ENCODE data around the gene CCBE1. TPM values are rescaled to one million over a fixed set of nuclear protein-coding genes. Genes with fewer than 3 reads are reported as not detected.

The CCBE1 gene
- polyA plus RNA-seq, 1 donor from 2014 or later: 0.19 TPM

- Histone ChIP-seq H3K9me2 (ENCODE audit: insufficient read depth, low read length) (no peaks in the 10 kb centered on the region), H2AFZ (ENCODE audit: low read depth, low read length) (no peak overlapping the region), H3K79me2 (replicated peaks; ENCODE audit: insufficient read depth, low read length) (no peaks in the 10 kb centered on the region), H4K20me1 (ENCODE audit: insufficient read depth) (no peaks in the 10 kb centered on the region), H3F3A (ENCODE audit: insufficient read depth, low read length, poor library complexity, severe bottlenecking) (no peaks in the 10 kb centered on the region), H3K36me3 (ENCODE audit: insufficient read depth, low read length) (no peaks in the 10 kb centered on the region), H3K9ac (ENCODE audit: low read length) (no peak overlapping the region), H3K9me3 (ENCODE audit: low read length) (peaks cover 3% of the 10 kb centered on the region), H3K4me2 (ENCODE audit: low read length) (no peak overlapping the region), H3K4me3 (ENCODE audit: low read length) (no peak overlapping the region), H3K27ac (ENCODE audit: low read length) (no peak overlapping the region), H3K27me3 (ENCODE audit: insufficient read depth, low read depth, low read length) (peaks cover 88% of the 10 kb centered on the region)
- TF ChIP-seq EZH2 (IDR thresholded peaks at IDR 0.05; ENCODE audit: borderline replicate concordance, insufficient read depth, low read length, poor library complexity, severe bottlenecking): no peak
Measured at GRCh38 chr18:59393381-59393780, 303.8 kb downstream of the CCBE1 start.

- H3K9me2 ChIP-seq (ENCODE audit: insufficient read depth, low read length): no peaks in the 10 kb centered on the region
- peaks cover 3% of the 10 kb centered on the region for H3K9me3 ChIP-seq (ENCODE audit: low read length)
- peaks cover 82% of the 10 kb centered on the region for H3K27me3 ChIP-seq (ENCODE audit: insufficient read depth, low read depth, low read length)
- no peaks in the 10 kb centered on the region for H4K20me1 ChIP-seq (ENCODE audit: insufficient read depth)
- no peak overlapping the region for H3K4me3 ChIP-seq (ENCODE audit: low read length)
- H3F3A ChIP-seq (ENCODE audit: insufficient read depth, low read length, poor library complexity, severe bottlenecking): peaks cover 3% of the 10 kb centered on the region
- TF ChIP-seq SMC3 (conservative IDR thresholded peaks at IDR 0.05; ENCODE audit: poor library complexity) (no peak), TAF1 (IDR thresholded peaks at IDR 0.05; ENCODE audit: low read depth) (no peak), POLR2AphosphoS5 (IDR thresholded peaks at IDR 0.05) (no peak), EP300 (conservative IDR thresholded peaks at IDR 0.05; ENCODE audit: poor library complexity, severe bottlenecking) (no peak), EZH2 (IDR thresholded peaks at IDR 0.05; ENCODE audit: borderline replicate concordance, insufficient read depth, low read length, poor library complexity, severe bottlenecking) (no peak), MXI1 (conservative IDR thresholded peaks at IDR 0.05; ENCODE audit: poor library complexity, severe bottlenecking) (no peak), RAD21 (conservative IDR thresholded peaks at IDR 0.05) (no peak)
- TF ChIP-seq, protein P1, sequence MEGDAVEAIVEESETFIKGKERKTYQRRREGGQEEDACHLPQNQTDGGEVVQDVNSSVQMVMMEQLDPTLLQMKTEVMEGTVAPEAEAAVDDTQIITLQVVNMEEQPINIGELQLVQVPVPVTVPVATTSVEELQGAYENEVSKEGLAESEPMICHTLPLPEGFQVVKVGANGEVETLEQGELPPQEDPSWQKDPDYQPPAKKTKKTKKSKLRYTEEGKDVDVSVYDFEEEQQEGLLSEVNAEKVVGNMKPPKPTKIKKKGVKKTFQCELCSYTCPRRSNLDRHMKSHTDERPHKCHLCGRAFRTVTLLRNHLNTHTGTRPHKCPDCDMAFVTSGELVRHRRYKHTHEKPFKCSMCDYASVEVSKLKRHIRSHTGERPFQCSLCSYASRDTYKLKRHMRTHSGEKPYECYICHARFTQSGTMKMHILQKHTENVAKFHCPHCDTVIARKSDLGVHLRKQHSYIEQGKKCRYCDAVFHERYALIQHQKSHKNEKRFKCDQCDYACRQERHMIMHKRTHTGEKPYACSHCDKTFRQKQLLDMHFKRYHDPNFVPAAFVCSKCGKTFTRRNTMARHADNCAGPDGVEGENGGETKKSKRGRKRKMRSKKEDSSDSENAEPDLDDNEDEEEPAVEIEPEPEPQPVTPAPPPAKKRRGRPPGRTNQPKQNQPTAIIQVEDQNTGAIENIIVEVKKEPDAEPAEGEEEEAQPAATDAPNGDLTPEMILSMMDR (IDR thresholded peaks at IDR 0.05; ENCODE audit: poor library complexity, severe bottlenecking): no peak
- TF ChIP-seq, protein P2, sequence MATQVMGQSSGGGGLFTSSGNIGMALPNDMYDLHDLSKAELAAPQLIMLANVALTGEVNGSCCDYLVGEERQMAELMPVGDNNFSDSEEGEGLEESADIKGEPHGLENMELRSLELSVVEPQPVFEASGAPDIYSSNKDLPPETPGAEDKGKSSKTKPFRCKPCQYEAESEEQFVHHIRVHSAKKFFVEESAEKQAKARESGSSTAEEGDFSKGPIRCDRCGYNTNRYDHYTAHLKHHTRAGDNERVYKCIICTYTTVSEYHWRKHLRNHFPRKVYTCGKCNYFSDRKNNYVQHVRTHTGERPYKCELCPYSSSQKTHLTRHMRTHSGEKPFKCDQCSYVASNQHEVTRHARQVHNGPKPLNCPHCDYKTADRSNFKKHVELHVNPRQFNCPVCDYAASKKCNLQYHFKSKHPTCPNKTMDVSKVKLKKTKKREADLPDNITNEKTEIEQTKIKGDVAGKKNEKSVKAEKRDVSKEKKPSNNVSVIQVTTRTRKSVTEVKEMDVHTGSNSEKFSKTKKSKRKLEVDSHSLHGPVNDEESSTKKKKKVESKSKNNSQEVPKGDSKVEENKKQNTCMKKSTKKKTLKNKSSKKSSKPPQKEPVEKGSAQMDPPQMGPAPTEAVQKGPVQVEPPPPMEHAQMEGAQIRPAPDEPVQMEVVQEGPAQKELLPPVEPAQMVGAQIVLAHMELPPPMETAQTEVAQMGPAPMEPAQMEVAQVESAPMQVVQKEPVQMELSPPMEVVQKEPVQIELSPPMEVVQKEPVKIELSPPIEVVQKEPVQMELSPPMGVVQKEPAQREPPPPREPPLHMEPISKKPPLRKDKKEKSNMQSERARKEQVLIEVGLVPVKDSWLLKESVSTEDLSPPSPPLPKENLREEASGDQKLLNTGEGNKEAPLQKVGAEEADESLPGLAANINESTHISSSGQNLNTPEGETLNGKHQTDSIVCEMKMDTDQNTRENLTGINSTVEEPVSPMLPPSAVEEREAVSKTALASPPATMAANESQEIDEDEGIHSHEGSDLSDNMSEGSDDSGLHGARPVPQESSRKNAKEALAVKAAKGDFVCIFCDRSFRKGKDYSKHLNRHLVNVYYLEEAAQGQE (IDR thresholded peaks at IDR 0.05; ENCODE audit: borderline replicate concordance): no peak
- no peaks in the 10 kb centered on the region for H3K36me3 ChIP-seq (ENCODE audit: insufficient read depth, low read length)
- H3K4me2 ChIP-seq (ENCODE audit: low read length): no peak overlapping the region
- H3K79me2 ChIP-seq (replicated peaks; ENCODE audit: insufficient read depth, low read length): no peaks in the 10 kb centered on the region
- no peak overlapping the region for H3K27ac ChIP-seq (ENCODE audit: low read length)
- no peak overlapping the region for H3K9ac ChIP-seq (ENCODE audit: low read length)
- no peak overlapping the region for H2AFZ ChIP-seq (ENCODE audit: low read depth, low read length)
Measured at GRCh38 chr18:59388817-59389216, 308.4 kb downstream of the CCBE1 start.
